H9 (cell line): ENCODE measurements around the gene MAGI1. TPM values are rescaled to one million over a fixed set of nuclear protein-coding genes. Genes with fewer than 3 reads are reported as not detected.

Source experiments
- DNase-seq: peaks from one replicate; pipeline ENCODE4 v3.0.0-alpha.2; 2017
- H2AFZ ChIP-seq: one replicate; pipeline ENCODE4 v1.6.1; 2013; ENCODE audit warnings: mild to moderate bottlenecking, low read length, control low read depth, moderate library complexity
- H2AK5ac ChIP-seq: 2 replicates; pipeline ENCODE4 v1.6.1; 2013; ENCODE audit warnings: low read length, control low read depth, mixed read lengths; ENCODE audit not compliant: insufficient read length
- H2BK120ac ChIP-seq: one replicate; pipeline ENCODE4 v1.6.1; 2013; ENCODE audit warnings: low read depth, mild to moderate bottlenecking, low read length, control low read depth, inconsistent platforms; ENCODE audit not compliant: poor library complexity, severe bottlenecking
- H2BK12ac ChIP-seq: 2 replicates; pipeline ENCODE4 v1.6.1; 2013; ENCODE audit warnings: low read length, control low read depth, mixed read lengths, low read depth; ENCODE audit not compliant: insufficient read length
- H2BK15ac ChIP-seq: 2 replicates; pipeline ENCODE4 v1.6.1; 2013; ENCODE audit warnings: low read depth, low read length, control low read depth
- H2BK20ac ChIP-seq: one replicate; pipeline ENCODE4 v1.6.1; 2013; ENCODE audit warnings: low read depth, mild to moderate bottlenecking, low read length, control low read depth, inconsistent platforms; ENCODE audit not compliant: poor library complexity, severe bottlenecking
- H2BK5ac ChIP-seq: 2 replicates; pipeline ENCODE4 v1.6.1; 2013; ENCODE audit warnings: low read length, control low read depth, mixed read lengths; ENCODE audit not compliant: insufficient read length
- H3K14ac ChIP-seq: 2 replicates; pipeline ENCODE4 v1.6.1; 2013; ENCODE audit warnings: low read length, control low read depth; ENCODE audit not compliant: insufficient read depth
- H3K18ac ChIP-seq: 2 replicates; pipeline ENCODE4 v1.6.1; 2013; ENCODE audit warnings: low read depth, mild to moderate bottlenecking, mixed read lengths, low read length, control low read depth; ENCODE audit not compliant: insufficient read length
- H3K23ac ChIP-seq: 2 replicates; pipeline ENCODE4 v1.6.1; 2013; ENCODE audit warnings: low read length, control low read depth, mixed read lengths, low read depth; ENCODE audit not compliant: insufficient read length
- H3K23me2 ChIP-seq: 2 replicates; pipeline ENCODE4 v1.6.1; 2013; ENCODE audit warnings: low read depth, mild to moderate bottlenecking, mixed read lengths, low read length, control low read depth; ENCODE audit not compliant: insufficient read length, poor library complexity, severe bottlenecking
- H3K27ac ChIP-seq: 2 replicates; pipeline ENCODE4 v1.5.1; 2013; ENCODE audit warnings: low read length, control low read depth, mixed read lengths, low read depth; ENCODE audit not compliant: insufficient read length
- H3K27me3 ChIP-seq: 2 replicates; pipeline ENCODE4 v1.6.1; 2013; ENCODE audit warnings: low read length, control low read depth, inconsistent platforms; ENCODE audit not compliant: insufficient read depth
- H3K4ac ChIP-seq: 2 replicates; pipeline ENCODE4 v1.6.1; 2013; ENCODE audit warnings: low read depth, mild to moderate bottlenecking, control low read depth, inconsistent platforms, low read length, moderate library complexity
- H3K4me1 ChIP-seq: 2 replicates; pipeline ENCODE4 v1.6.1; 2013; ENCODE audit warnings: low read length, control low read depth, inconsistent platforms; ENCODE audit not compliant: insufficient read depth
- H3K4me2 ChIP-seq: 2 replicates; pipeline ENCODE4 v1.6.1; 2013; ENCODE audit warnings: low read length, control low read depth, mixed read lengths; ENCODE audit not compliant: insufficient read length, insufficient read depth
- H3K56ac ChIP-seq: 2 replicates; pipeline ENCODE4 v1.6.1; 2013; ENCODE audit warnings: low read depth, mild to moderate bottlenecking, mixed read lengths, low read length, control low read depth; ENCODE audit not compliant: insufficient read length
- H3K79me1 ChIP-seq: 2 replicates; pipeline ENCODE4 v1.6.1; 2013; ENCODE audit warnings: low read depth, mild to moderate bottlenecking, moderate library complexity, low read length, control low read depth, inconsistent platforms; ENCODE audit not compliant: insufficient read depth, poor library complexity, severe bottlenecking
- H3K79me2 ChIP-seq: 2 replicates; pipeline ENCODE4 v1.6.1; 2013; ENCODE audit warnings: low read length, control low read depth, inconsistent platforms; ENCODE audit not compliant: insufficient read depth
- H3K9ac ChIP-seq: 2 replicates; pipeline ENCODE4 v1.6.1; 2013; ENCODE audit warnings: low read length, control low read depth, mixed read lengths; ENCODE audit not compliant: insufficient read length; ENCODE audit errors: extremely low read depth
- H3K9me3 ChIP-seq: one replicate; pipeline ENCODE4 v1.6.1; 2013; ENCODE audit warnings: low read depth, low read length, inconsistent platforms; ENCODE audit not compliant: control insufficient read depth
- H3T11ph ChIP-seq: one replicate; pipeline ENCODE4 v1.6.1; 2013; ENCODE audit warnings: mild to moderate bottlenecking, low read length, control low read depth, inconsistent platforms
- H4K20me1 ChIP-seq: one replicate; pipeline ENCODE4 v1.6.1; 2013; ENCODE audit not compliant: control insufficient read depth, insufficient read length, insufficient read depth
- H4K5ac ChIP-seq: 2 replicates; pipeline ENCODE4 v1.6.1; 2013; ENCODE audit warnings: low read depth, mild to moderate bottlenecking, mixed read lengths, low read length, control low read depth; ENCODE audit not compliant: insufficient read length
- H4K8ac ChIP-seq: replicated peaks from 2 replicates; pipeline ENCODE4 v1.6.1; 2013; ENCODE audit warnings: low read length, control low read depth, mixed read lengths, low read depth; ENCODE audit not compliant: insufficient read length
- H4K91ac ChIP-seq: 2 replicates; pipeline ENCODE4 v1.6.1; 2013; ENCODE audit warnings: low read depth, mild to moderate bottlenecking, moderate library complexity, mixed read lengths, low read length, control low read depth; ENCODE audit not compliant: insufficient read length
- H3K27ac Mint-ChIP-seq, 3 experiments: 2 replicates in 2 of 3; 3 replicates in 1 of 3; pipeline ENCODE4 v1.8.0; 2020 to 2021; ENCODE audit warnings: mixed read lengths in 3 of 3, mild to moderate bottlenecking in 1 of 3, moderate library complexity in 1 of 3
- H3K27me3 Mint-ChIP-seq: 2 replicates; pipeline ENCODE4 v1.8.0; 2021; ENCODE audit warnings: low read depth, mild to moderate bottlenecking, moderate library complexity, mixed read lengths
- H3K36me3 Mint-ChIP-seq, 3 experiments: 2 replicates in 2 of 3; 3 replicates in 1 of 3; pipeline ENCODE4 v1.8.0; 2020 to 2021; ENCODE audit warnings: low read depth in 3 of 3, mixed read lengths in 3 of 3; ENCODE audit not compliant: insufficient read depth in 1 of 3
- H3K4me1 Mint-ChIP-seq, 2 experiments: 2 replicates each; pipeline ENCODE4 v1.8.0; 2020; ENCODE audit warnings: mixed read lengths in 2 of 2
- H3K4me3 Mint-ChIP-seq, 2 experiments: 2 replicates in 1 of 2; 3 replicates in 1 of 2; pipeline ENCODE4 v1.8.0; 2020 to 2021; ENCODE audit warnings: mild to moderate bottlenecking in 2 of 2, mixed read lengths in 2 of 2, moderate library complexity in 1 of 2
- H3K9me3 Mint-ChIP-seq, 2 experiments: 2 replicates in 1 of 2; 3 replicates in 1 of 2; pipeline ENCODE4 v1.8.0; 2020; ENCODE audit warnings: mild to moderate bottlenecking in 2 of 2, mixed read lengths in 2 of 2, moderate library complexity in 1 of 2
- CTCF ChIP-seq: fragments of 200-600 bp; sonication (generic); conservative IDR thresholded peaks from 3 replicates; pipeline ENCODE4 v1.8.0; 2021; ENCODE audit warnings: antibody characterized with exemption, mild to moderate bottlenecking
- WGBS: extraction: QIAGEN DNeasy Blood & Tissue Kit; methylation state at CpG from one replicate; pipeline ENCODE4 v1.1.7; 2013; ENCODE audit warnings: missing lambda C conversion rate, low lambda C conversion rate, mixed read lengths; ENCODE audit not compliant: insufficient read length; ENCODE audit errors: extremely low coverage; 5-methylcytosine and 5-hydroxymethylcytosine counted together
- total RNA-seq: library from RNA; stranded (reverse); gene quantifications from 2 replicates; pipeline ENCODE4 v1.2.1, GENCODE V29; 2021

MAGI1 gene
- total RNA-seq, 1 experiment from 2014 or later, result 65.7 TPM

GRCh38 chr3:65788461-65788860 lies 250.3 kb downstream of the MAGI1 start:
- no peak overlapping the region for H2BK15ac ChIP-seq
- no peak overlapping the region for H3K23ac ChIP-seq
- no peak overlapping the region for H2AK5ac ChIP-seq
- H3K9ac ChIP-seq, result no peak overlapping the region
- no peak overlapping the region for H3K4ac ChIP-seq
- H3K4me3 Mint-ChIP-seq, result no peak overlapping the region
- no peaks in the 10 kb centered on the region for H3K23me2 ChIP-seq
- H3K27me3 Mint-ChIP-seq, result no peaks in the 10 kb centered on the region
- H3K36me3 Mint-ChIP-seq, result no peaks in the 10 kb centered on the region
- peaks cover 11 to 16% of the 10 kb centered on the region in 2 experiments; a peak in 2 of 4 replicates for H3K4me1 Mint-ChIP-seq
- H3K4me1 ChIP-seq, result no peaks in the 10 kb centered on the region
- H3K9me3 Mint-ChIP-seq, result no peaks in the 10 kb centered on the region
- H4K5ac ChIP-seq, result no peak overlapping the region
- H2BK120ac ChIP-seq, result no peak overlapping the region
- H4K91ac ChIP-seq, result no peak overlapping the region
- no peak overlapping the region for H3K56ac ChIP-seq
- H3K18ac ChIP-seq, result no peak overlapping the region
- H3T11ph ChIP-seq, result no peak overlapping the region
- peak overlapping the region in 1 of 3 experiments; percentile 16; a peak in 1 of 7 replicates for H3K27ac Mint-ChIP-seq
- no peak overlapping the region for H2BK5ac ChIP-seq
- no peak for TF ChIP-seq CTCF
- H3K9me3 ChIP-seq, result no peaks in the 10 kb centered on the region
- no peak overlapping the region for H2BK12ac ChIP-seq
- no peaks in the 10 kb centered on the region for H3K27me3 ChIP-seq
- H4K8ac ChIP-seq, result no peak overlapping the region
- H2BK20ac ChIP-seq, result no peak overlapping the region
- H3K79me2 ChIP-seq, result no peaks in the 10 kb centered on the region
- WGBS, result no CpG with 5 or more reads among the region's 2 CpGs
- no peaks in the 10 kb centered on the region for H4K20me1 ChIP-seq
- H3K79me1 ChIP-seq, result no peaks in the 10 kb centered on the region
- H2AFZ ChIP-seq, result no peak overlapping the region
- no peak overlapping the region for H3K14ac ChIP-seq
- no peak for DNase-seq
- no peak overlapping the region for H3K4me2 ChIP-seq
- H3K27ac ChIP-seq, result no peak overlapping the region
